Uterus (tissue), 4 donors: ENCODE results near the gene UCKL1. TPM values are rescaled to one million over a fixed set of nuclear protein-coding genes. Genes with fewer than 3 reads are reported as not detected.
A peak's percentile ranks its signal among the peaks of the same experiment; 100 is the strongest.

Experiments
- DNase-seq, 2 donors: peaks; one replicate each; pipeline ENCODE4 v3.0.0-alpha.2; 2019 to 2020
- H3K27ac ChIP-seq, 2 donors: fragments of 200-600 bp; sonication (generic); 1 replicate in 1 of 2; 2 replicates in 1 of 2; pipeline ENCODE4 v1.5.1; 2016 to 2018
- H3K27me3 ChIP-seq, 2 donors: fragments of 200-600 bp; sonication (generic); one replicate each; pipeline ENCODE4 v1.5.1; 2018 to 2019; ENCODE audit warnings: control low read depth in 1 of 2
- H3K36me3 ChIP-seq, 2 donors: fragments of 200-600 bp; sonication (generic); one replicate each; pipeline ENCODE4 v1.5.1; 2019; ENCODE audit warnings: control low read depth in 1 of 2
- H3K4me1 ChIP-seq, 2 donors: fragments of 200-600 bp; sonication (generic); one replicate each; pipeline ENCODE4 v1.5.1; 2018 to 2019; ENCODE audit warnings: control low read depth in 1 of 2
- H3K4me3 ChIP-seq, 2 donors: fragments of 200-600 bp; sonication (generic); 1 replicate in 1 of 2; 2 replicates in 1 of 2; pipeline ENCODE4 v1.5.1; 2018 to 2019; ENCODE audit warnings: mild to moderate bottlenecking in 1 of 2
- H3K9me3 ChIP-seq, 2 donors: fragments of 200-600 bp; sonication (generic); one replicate each; pipeline ENCODE4 v1.5.1; 2019; ENCODE audit warnings: control low read depth in 1 of 2
- CTCF ChIP-seq, 4 experiments: fragments of 200-600 bp in 2 of 4; fragments of 450-650 bp in 2 of 4; sonication (generic) in 2 of 4; IDR thresholded peaks; one replicate each; pipeline ENCODE4 v1.5.1; 2016 to 2019; ENCODE audit warnings: antibody characterized with exemption in 4 of 4, mild to moderate bottlenecking in 2 of 4, moderate library complexity in 1 of 4
- POLR2A ChIP-seq, 2 donors: fragments of 450-650 bp; IDR thresholded peaks; one replicate each; pipeline ENCODE4 v1.6.1; 2016; ENCODE audit warnings: antibody characterized with exemption in 2 of 2, mild to moderate bottlenecking in 1 of 2, moderate library complexity in 1 of 2
- intact Hi-C: fragments of 100-400 bp; cut with DNase I; formaldehyde crosslinking; loops from one replicate; pipeline ENCODE4 v1.15.1; 2023; ENCODE audit warnings: low total_unique reads
- total RNA-seq, 4 donors: library from RNA; depleted of rRNA in 3 of 4; stranded (reverse); fragments of >200 nt in 3 of 4; gene quantifications; one replicate each; pipeline versions ENCODE4 v1.1.0 to v1.2.4, GENCODE V29; 2014 to 2023
- donor health status: DM: yes; HTN: yes; CAD: no.

Gene UCKL1
- total RNA-seq, 4 donors from 2014 or later, result 21.8 to 64.6 (median 23.5) TPM

GRCh38 chr20:63959699-63960075 is 3.5 kb upstream of the UCKL1 start:
- no peaks in the 10 kb centered on the region for H3K9me3 ChIP-seq
- TF ChIP-seq CTCF (IDR thresholded peaks at IDR 0.05), result no peak
- no peak for TF ChIP-seq POLR2A (IDR thresholded peaks at IDR 0.05)
- intact Hi-C loops, result no loop called here

GRCh38 chr20:63958964-63959698 is 2.9 kb upstream of the UCKL1 start:
- no peaks in the 10 kb centered on the region for H3K9me3 ChIP-seq
- H3K36me3 ChIP-seq, result no peaks in the 10 kb centered on the region
- intact Hi-C loops, result no loop called here

More at GRCh38 chr20:63959699-63960075, 3.5 kb upstream of the UCKL1 start:
- Histone ChIP-seq H3K4me1 (peaks cover 5 to 8% of the 10 kb centered on the region in 2 donors), H3K4me3 (no peak overlapping the region), H3K27ac (no peak overlapping the region), H3K36me3 (no peaks in the 10 kb centered on the region), H3K27me3 (no peaks in the 10 kb centered on the region)
- no peak for DNase-seq

GRCh38 chr20:63958471-63958870 is 2.3 kb upstream of the UCKL1 start:
- Histone ChIP-seq H3K4me3 (no peak overlapping the region), H3K27ac (no peak overlapping the region), H3K9me3 (no peaks in the 10 kb centered on the region), H3K27me3 (no peaks in the 10 kb centered on the region), H3K36me3 (no peaks in the 10 kb centered on the region), H3K4me1 (peaks cover 8 to 9% of the 10 kb centered on the region in 2 donors)
- no peak for TF ChIP-seq CTCF (IDR thresholded peaks at IDR 0.05)
- TF ChIP-seq POLR2A (IDR thresholded peaks at IDR 0.05), result no peak
- intact Hi-C loops, result no loop called here
- no peak for DNase-seq

More at GRCh38 chr20:63958964-63959698, 2.9 kb upstream of the UCKL1 start:
- Histone ChIP-seq H3K4me1 (peaks cover 8 to 9% of the 10 kb centered on the region in 2 donors), H3K27me3 (no peaks in the 10 kb centered on the region), H3K27ac (no peak overlapping the region), H3K4me3 (no peak overlapping the region)
- TF ChIP-seq CTCF (IDR thresholded peaks at IDR 0.05) (no peak), POLR2A (IDR thresholded peaks at IDR 0.05) (no peak)
- no peak for DNase-seq

- H3K4me3 ChIP-seq, result no peak overlapping the region
- no peaks in the 10 kb centered on the region for H3K9me3 ChIP-seq
- no peak for TF ChIP-seq CTCF (IDR thresholded peaks at IDR 0.05)
- no peak for TF ChIP-seq POLR2A (IDR thresholded peaks at IDR 0.05)
- DNase-seq, result peak in 1 of 2 donors; percentile 57
- peaks cover 8 to 9% of the 10 kb centered on the region in 2 donors for H3K4me1 ChIP-seq
- no peaks in the 10 kb centered on the region for H3K36me3 ChIP-seq
- H3K27me3 ChIP-seq, result no peaks in the 10 kb centered on the region
- intact Hi-C loops, result no loop called here
- peak overlapping the region; percentile 52 to 65 for H3K27ac ChIP-seq
These were observed 1.6 kb upstream of the UCKL1 start for GRCh38 chr20:63957690-63958441.
